Ovary (tissue), 9 donors: ENCODE results near the gene AFF2. TPM values are rescaled to one million over a fixed set of nuclear protein-coding genes. Genes with fewer than 3 reads are reported as not detected.

Experiments
- DNase-seq, 5 donors: peaks; one replicate each; pipeline ENCODE4 v3.0.0-alpha.2; 2019 to 2020
- H3K27ac ChIP-seq, 2 donors: fragments of 200-600 bp; one replicate each; pipeline versions ENCODE4 v1.5.1 to v1.8.0; 2019 to 2022
- H3K27me3 ChIP-seq: fragments of 200-600 bp; one replicate; pipeline ENCODE4 v1.8.0; 2022
- H3K36me3 ChIP-seq: fragments of 200-600 bp; sonication (generic); one replicate; pipeline ENCODE4 v1.5.1; 2019
- H3K4me1 ChIP-seq: one replicate; pipeline ENCODE4 v1.8.1; 2013; ENCODE audit warnings: mild to moderate bottlenecking, moderate library complexity; ENCODE audit not compliant: insufficient read depth
- H3K4me3 ChIP-seq: fragments of 200-600 bp; sonication (generic); one replicate; pipeline ENCODE4 v1.5.1; 2017
- H3K9me3 ChIP-seq, 2 donors: fragments of 200-600 bp in 1 of 2; sonication (generic) in 1 of 2; one replicate each; pipeline versions ENCODE4 v1.5.1 to v1.8.1; 2013 to 2019; ENCODE audit warnings: mild to moderate bottlenecking in 1 of 2, moderate library complexity in 1 of 2
- EP300 ChIP-seq: sonication (generic); formaldehyde crosslinking; IDR thresholded peaks from one replicate; pipeline ENCODE4 v1.6.1; 2017; ENCODE audit warnings: antibody characterized with exemption
- POLR2A ChIP-seq: fragments of 450-650 bp; IDR thresholded peaks from one replicate; pipeline ENCODE4 v1.6.1; 2017; ENCODE audit warnings: antibody characterized with exemption, mild to moderate bottlenecking, moderate library complexity
- WGBS, 3 donors: extraction: QIAGEN DNeasy Blood & Tissue Kit in 1 of 3; methylation state at CpG; one replicate each; pipeline versions ENCODE4 v1.1.5 to v1.1.7; 2013 to 2017; 5-methylcytosine and 5-hydroxymethylcytosine counted together
- intact Hi-C, 4 donors: fragments of 100-400 bp; cut with DNase I; formaldehyde crosslinking; loops; one replicate each; pipeline versions ENCODE4 v1.11.0 to v1.15.1; 2022 to 2023
- polyA plus RNA-seq, 2 donors: library from polyadenylated mRNA; stranded (reverse); fragments of 200-250 nt in 1 of 2; fragments of 350-450 nt in 1 of 2; fragmentation: Illumina TruSeq in 1 of 2; extraction: RNeasy Lipid Tissue Mini Kit (QIAGEN cat#74804) in 1 of 2; gene quantifications; one replicate each; pipeline ENCODE4 v1.2.3, GENCODE V29; 2013 to 2014
- total RNA-seq, 7 donors: library from RNA; depleted of rRNA in 2 of 7; stranded (reverse); fragments of >200 nt in 2 of 7; fragmentation: NEBNext Ultra II Directional in 3 of 7; extraction: Animal tissue kit (Norgen Biotek cat#: 25700) in 3 of 7; gene quantifications; one replicate each; pipeline versions ENCODE4 v1.1.0 to v1.2.4, GENCODE V29; 2016 to 2023
- TF ChIP-seq, protein P1 (sequence below), 3 donors: fragments of 450-650 bp in 2 of 3; fragments of 200-600 bp in 1 of 3; IDR thresholded peaks; one replicate each; pipeline versions ENCODE4 v1.5.1 to v1.8.0; 2016 to 2022; ENCODE audit warnings: antibody characterized with exemption in 3 of 3, mild to moderate bottlenecking in 1 of 3
- donor health status: DM: no; HTN: no; CAD: no; lungs with moderate emphysema.
- donor health status: DM: no; HTN: no; CAD: no.
- donor health status: Bipolar disorder and iron deficiency.
- donor health status: DM: yes; HTN: yes; CAD: no.
- donor health status: DM: no; HTN: no; CAD: no.
- donor health status: DM: yes; HTN: yes; CAD: no.

AFF2 gene
- total and polyA plus RNA-seq, 9 donors, result 1.3 to 12.3 (median 4.6) TPM

DNA sequence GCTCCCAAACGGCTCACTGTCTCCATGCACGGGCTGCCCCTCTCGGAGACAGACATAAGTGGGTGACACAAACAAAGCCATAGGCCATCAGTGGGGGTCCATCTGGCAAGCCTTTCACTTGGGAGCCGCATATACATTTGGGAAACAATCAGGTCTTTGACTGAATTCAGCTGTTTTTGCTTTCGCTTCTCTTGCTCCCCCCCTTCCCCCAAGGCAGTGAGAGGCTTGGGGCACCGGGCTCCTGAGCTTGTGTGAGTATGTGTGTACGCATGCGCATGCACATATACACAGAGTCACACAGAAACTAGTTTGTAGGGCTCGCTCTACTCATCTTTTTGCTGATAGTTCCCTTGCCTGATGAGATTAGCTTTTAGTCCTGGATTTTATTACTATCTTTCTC, 284.4 kb downstream of the AFF2 start:
- no peaks in the 10 kb centered on the region for H3K9me3 ChIP-seq
- no peak overlapping the region for H3K27ac ChIP-seq
- TF ChIP-seq EP300, result no peak
- TF ChIP-seq POLR2A, result no peak
- TF ChIP-seq, protein P1, sequence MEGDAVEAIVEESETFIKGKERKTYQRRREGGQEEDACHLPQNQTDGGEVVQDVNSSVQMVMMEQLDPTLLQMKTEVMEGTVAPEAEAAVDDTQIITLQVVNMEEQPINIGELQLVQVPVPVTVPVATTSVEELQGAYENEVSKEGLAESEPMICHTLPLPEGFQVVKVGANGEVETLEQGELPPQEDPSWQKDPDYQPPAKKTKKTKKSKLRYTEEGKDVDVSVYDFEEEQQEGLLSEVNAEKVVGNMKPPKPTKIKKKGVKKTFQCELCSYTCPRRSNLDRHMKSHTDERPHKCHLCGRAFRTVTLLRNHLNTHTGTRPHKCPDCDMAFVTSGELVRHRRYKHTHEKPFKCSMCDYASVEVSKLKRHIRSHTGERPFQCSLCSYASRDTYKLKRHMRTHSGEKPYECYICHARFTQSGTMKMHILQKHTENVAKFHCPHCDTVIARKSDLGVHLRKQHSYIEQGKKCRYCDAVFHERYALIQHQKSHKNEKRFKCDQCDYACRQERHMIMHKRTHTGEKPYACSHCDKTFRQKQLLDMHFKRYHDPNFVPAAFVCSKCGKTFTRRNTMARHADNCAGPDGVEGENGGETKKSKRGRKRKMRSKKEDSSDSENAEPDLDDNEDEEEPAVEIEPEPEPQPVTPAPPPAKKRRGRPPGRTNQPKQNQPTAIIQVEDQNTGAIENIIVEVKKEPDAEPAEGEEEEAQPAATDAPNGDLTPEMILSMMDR (IDR thresholded peaks at IDR 0.05), result no peak
- H3K36me3 ChIP-seq, result no peaks in the 10 kb centered on the region
- intact Hi-C loops, result no loop called here
- no peak overlapping the region for H3K4me3 ChIP-seq
- no peak for DNase-seq
- 65 to 77% (median 69%) methylated on average over 9 of the region's 9 CpGs for WGBS, 3 donors
- no peaks in the 10 kb centered on the region for H3K4me1 ChIP-seq
- H3K27me3 ChIP-seq, result no peaks in the 10 kb centered on the region

DNA sequence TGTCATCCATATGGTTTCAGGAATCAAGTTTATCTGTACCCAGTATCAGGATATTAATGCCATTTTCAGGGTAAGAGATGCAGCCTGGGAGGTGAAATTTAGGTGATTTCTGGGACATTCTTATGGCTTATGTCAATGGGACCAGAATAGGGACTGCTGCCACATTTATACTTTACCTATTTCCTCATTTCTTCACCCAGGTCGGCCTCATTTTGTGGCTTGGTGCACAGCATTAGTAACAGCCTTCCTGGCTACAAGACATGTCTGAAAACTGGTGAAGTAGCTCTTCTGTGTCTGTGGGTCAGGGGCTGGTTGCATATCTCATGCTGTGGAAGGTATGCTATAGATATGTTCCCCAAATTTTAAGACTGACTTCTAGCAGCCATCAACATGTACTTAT, 284.8 kb downstream of the AFF2 start:
- Histone ChIP-seq H3K27me3 (no peaks in the 10 kb centered on the region), H3K27ac (no peak overlapping the region), H3K36me3 (no peaks in the 10 kb centered on the region), H3K9me3 (no peaks in the 10 kb centered on the region), H3K4me1 (no peaks in the 10 kb centered on the region), H3K4me3 (no peak overlapping the region)
- intact Hi-C loops, result no loop called here
- no peak for DNase-seq
- WGBS, 3 donors, result 44 to 63% (median 50%) methylated on average over 1 of the region's 1 CpG
- TF ChIP-seq EP300 (no peak), POLR2A (no peak)
- TF ChIP-seq, protein P1 (IDR thresholded peaks at IDR 0.05), result no peak

DNA sequence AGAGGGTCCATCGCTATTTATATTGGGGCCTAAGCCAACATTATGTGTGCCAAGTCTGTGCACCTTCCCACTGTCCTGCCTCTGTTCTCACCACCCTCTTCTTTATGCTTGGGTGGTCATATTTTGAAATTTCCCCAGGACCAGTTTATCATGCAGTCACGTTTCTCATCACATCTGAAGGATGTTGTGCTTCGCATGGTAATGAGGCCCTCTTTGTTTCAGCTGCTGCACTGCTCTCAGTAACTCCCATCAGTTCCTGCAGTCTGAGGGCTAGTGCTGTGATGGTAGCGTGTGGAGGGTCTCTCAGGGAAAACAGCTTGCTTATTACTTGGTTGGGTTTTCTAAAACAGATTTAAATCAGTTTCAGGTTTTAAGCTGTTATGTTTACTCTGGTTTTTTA, 288.0 kb downstream of the AFF2 start:
- intact Hi-C loops, result no loop called here
- no peak for DNase-seq
- 56 to 63% (median 62%) methylated on average over 4 of the region's 4 CpGs for WGBS, 3 donors

DNA sequence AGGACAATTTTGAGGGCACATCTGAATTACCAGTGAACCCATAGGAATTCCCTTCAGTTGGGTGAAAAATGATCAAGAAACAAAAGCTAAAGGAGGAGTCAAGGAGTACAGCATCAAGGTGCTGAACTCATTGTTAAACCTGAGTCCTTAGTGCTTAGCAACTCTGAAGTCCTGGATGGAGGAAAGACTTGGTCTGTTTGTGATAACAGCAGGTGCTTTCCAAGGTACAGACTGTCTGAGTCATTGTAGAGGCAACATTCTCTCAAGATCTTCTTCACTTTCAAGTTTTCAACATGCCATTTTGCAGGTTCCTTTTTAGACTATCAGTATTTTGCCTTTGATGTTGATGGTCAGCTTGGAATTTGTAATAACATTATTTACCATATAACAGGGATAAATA, 293.9 kb downstream of the AFF2 start:
- Histone ChIP-seq H3K27me3 (no peaks in the 10 kb centered on the region), H3K36me3 (no peaks in the 10 kb centered on the region), H3K4me1 (no peaks in the 10 kb centered on the region), H3K27ac (no peak overlapping the region), H3K9me3 (no peaks in the 10 kb centered on the region), H3K4me3 (no peak overlapping the region)
- TF ChIP-seq, protein P1 (IDR thresholded peaks at IDR 0.05), result no peak
- TF ChIP-seq EP300 (no peak), POLR2A (no peak)
- intact Hi-C loops, result no loop called here
- DNase-seq, result no peak

More for the DNA sequence above, 288.0 kb downstream of the AFF2 start:
- Histone ChIP-seq H3K36me3 (no peaks in the 10 kb centered on the region), H3K4me3 (no peak overlapping the region), H3K27ac (no peak overlapping the region), H3K27me3 (no peaks in the 10 kb centered on the region), H3K4me1 (no peaks in the 10 kb centered on the region), H3K9me3 (no peaks in the 10 kb centered on the region)
- TF ChIP-seq POLR2A (no peak), EP300 (no peak)
- TF ChIP-seq, protein P1 (IDR thresholded peaks at IDR 0.05), result no peak
